Activated CD8-positive, alpha-beta T cell treated with anti-CD3 and anti-CD28 coated beads for 36 hours (primary cell): ENCODE data around the gene ARHGEF6. TPM values are rescaled to one million over a fixed set of nuclear protein-coding genes. Genes with fewer than 3 reads are reported as not detected.
"Not testable (repeated sequence)": the region's sequence is repeated elsewhere in the genome, so short reads cannot be mapped to it uniquely, and the experiment has no call there.

Experiments used
- ATAC-seq: fragments of 200-7000 bp; cut with Tn5 transposase; one replicate; pipeline ENCODE4 v1.10.0; 2021; ENCODE audit warnings: mild to moderate bottlenecking, moderate library complexity
- CTCF ChIA-PET: fragments of 350-600 bp; sonication (Branson Sonifier 250); formaldehyde crosslinking; loops from one replicate; lab custom pipeline; 2021; ENCODE audit warnings: antibody characterized with exemption; lab: Charles Lee
- POLR2A ChIA-PET: fragments of 350-600 bp; sonication (Branson Sonifier 250); formaldehyde crosslinking; loops from one replicate; lab custom pipeline; 2021; ENCODE audit warnings: antibody characterized with exemption; lab: Charles Lee
- DNase-seq: peaks from one replicate; pipeline ENCODE4 v3.0.0-alpha.2; 2020
- H3K27ac Mint-ChIP-seq: one replicate; pipeline ENCODE4 v1.8.0; 2021; ENCODE audit warnings: mild to moderate bottlenecking, mixed read lengths
- H3K27me3 Mint-ChIP-seq: one replicate; pipeline ENCODE4 v1.8.0; 2021; ENCODE audit warnings: mixed read lengths
- H3K36me3 Mint-ChIP-seq: one replicate; pipeline ENCODE4 v1.8.0; 2021; ENCODE audit warnings: low read depth, mixed read lengths
- H3K4me1 Mint-ChIP-seq: one replicate; pipeline ENCODE4 v1.8.0; 2021; ENCODE audit warnings: low read depth, mixed read lengths
- H3K4me3 Mint-ChIP-seq: one replicate; pipeline ENCODE4 v1.8.0; 2021; ENCODE audit warnings: mild to moderate bottlenecking, moderate library complexity, mixed read lengths
- H3K9me3 Mint-ChIP-seq: one replicate; pipeline ENCODE4 v1.8.0; 2021; ENCODE audit warnings: mixed read lengths
- CTCF ChIP-seq: fragments of 200-600 bp; IDR thresholded peaks from one replicate; pipeline ENCODE4 v1.8.0; 2022; ENCODE audit warnings: antibody characterized with exemption, mild to moderate bottlenecking
- intact Hi-C: fragments of 100-400 bp; cut with micrococcal nuclease; formaldehyde crosslinking; loops from one replicate; pipeline ENCODE4 v1.10.0; 2022
- total RNA-seq, 2 experiments: library from RNA; stranded (reverse); gene quantifications; one replicate each; pipeline ENCODE4 v1.2.3, GENCODE V29; 2021

ARHGEF6 gene
- total RNA-seq, 2 experiments from 2014 or later: 45.7 to 45.8 TPM

DNA sequence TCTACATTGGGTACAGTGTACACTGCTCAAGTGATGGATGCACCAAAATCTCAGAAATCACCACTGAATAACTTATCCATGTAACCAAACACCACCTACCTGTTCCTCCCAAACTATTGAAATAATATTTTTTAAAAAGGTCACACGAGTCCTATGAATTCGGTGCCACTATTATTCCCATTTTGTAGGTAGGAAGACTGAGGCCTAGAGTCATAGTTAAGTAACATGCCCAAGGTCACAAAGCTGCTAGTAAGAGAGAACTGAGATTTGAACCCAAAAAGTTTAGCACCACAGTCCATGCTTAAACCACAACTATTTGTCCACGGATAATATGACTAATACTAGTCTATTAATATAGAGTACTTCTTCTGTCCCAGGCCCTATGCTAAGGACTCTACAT, 2.7 kb downstream of the ARHGEF6 start:
- Mint-ChIP-seq H3K27ac (peak overlapping the region; percentile 99), H3K36me3 (peaks cover 34% of the 10 kb centered on the region), H3K27me3 (no peaks in the 10 kb centered on the region), H3K9me3 (no peaks in the 10 kb centered on the region), H3K4me1 (peaks cover 55% of the 10 kb centered on the region), H3K4me3 (peak overlapping the region; percentile 77)
- ChIA-PET POLR2A (interaction anchor here (1.2 to 3.3 kb wide), 3 partner anchors 10 to 102 kb away, joined by 3 to 29 read pairs (median 9); partner anchors contain the start of gene RBMX), CTCF (no interaction called here)
- no peak for DNase-seq
- no peak for ATAC-seq
- TF ChIP-seq CTCF: no peak
- intact Hi-C loops: loop anchor here (2.0 to 10.0 kb wide), 2 partner anchors 15 to 87 kb away; no protein-coding TSS in a partner anchor

DNA sequence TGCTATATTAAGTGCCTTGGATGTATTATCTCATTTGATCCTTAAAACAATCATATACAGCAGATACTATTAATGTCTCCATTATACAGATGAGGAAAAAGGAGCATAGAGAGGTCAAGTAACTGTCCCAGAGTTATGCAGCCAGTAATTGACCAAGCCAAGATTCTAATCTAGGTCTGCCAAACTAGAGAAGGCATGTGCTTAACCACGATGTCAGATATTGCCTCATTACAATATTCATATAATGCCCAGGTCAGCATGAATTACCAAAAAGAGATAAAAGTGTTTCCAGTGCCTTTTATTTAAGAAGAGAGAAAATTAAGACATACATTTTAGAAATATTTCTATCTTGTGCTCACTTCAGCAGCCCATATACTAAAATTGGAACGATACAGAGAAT, 7.1 kb downstream of the ARHGEF6 start:
- Mint-ChIP-seq H3K36me3 (peaks cover 40% of the 10 kb centered on the region), H3K27me3 (no peaks in the 10 kb centered on the region), H3K4me1 (peaks cover 63% of the 10 kb centered on the region), H3K4me3 (no peak overlapping the region), H3K27ac (no peak overlapping the region), H3K9me3 (peaks cover 2% of the 10 kb centered on the region)
- ATAC-seq: no peak
- no peak for DNase-seq
- intact Hi-C loops: loop anchor here (10.0 kb wide), 1 partner anchor 91 kb away; no protein-coding TSS in a partner anchor
- CTCF ChIA-PET: no interaction called here
- TF ChIP-seq CTCF: no peak
- POLR2A ChIA-PET: no interaction called here

DNA sequence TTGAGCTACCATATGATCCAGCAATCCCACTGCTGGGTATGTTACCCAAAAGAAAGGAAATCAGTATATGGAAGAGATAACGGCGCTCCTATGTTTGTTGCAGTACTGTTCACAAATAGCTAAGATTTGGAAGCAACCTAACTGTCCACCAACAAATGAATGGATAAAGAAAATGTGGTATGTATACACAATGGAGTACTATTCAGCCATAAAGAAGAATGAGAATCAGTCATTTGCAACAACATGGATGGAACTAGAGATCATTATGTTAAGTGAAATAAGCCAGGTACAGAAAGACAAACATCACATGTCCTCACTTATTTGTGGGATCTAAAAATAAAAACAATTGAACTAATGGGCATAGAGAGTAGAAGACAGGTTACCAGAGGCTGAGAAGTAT, 8.9 kb downstream of the ARHGEF6 start:
- POLR2A ChIA-PET: interaction anchor here (1.1 kb wide), 1 partner anchor 8 kb away, joined by 3 read pairs; no protein-coding TSS in a partner anchor
- DNase-seq, ATAC-seq, CTCF ChIA-PET, H3K27me3 Mint-ChIP-seq, H3K4me3 Mint-ChIP-seq, H3K27ac Mint-ChIP-seq, H3K9me3 Mint-ChIP-seq: not testable (repeated sequence)
- Mint-ChIP-seq H3K4me1 (peaks cover 58% of the 10 kb centered on the region), H3K36me3 (peaks cover 27% of the 10 kb centered on the region)
- intact Hi-C loops: loop anchor here (10.0 kb wide), 1 partner anchor 93 kb away; no protein-coding TSS in a partner anchor

DNA sequence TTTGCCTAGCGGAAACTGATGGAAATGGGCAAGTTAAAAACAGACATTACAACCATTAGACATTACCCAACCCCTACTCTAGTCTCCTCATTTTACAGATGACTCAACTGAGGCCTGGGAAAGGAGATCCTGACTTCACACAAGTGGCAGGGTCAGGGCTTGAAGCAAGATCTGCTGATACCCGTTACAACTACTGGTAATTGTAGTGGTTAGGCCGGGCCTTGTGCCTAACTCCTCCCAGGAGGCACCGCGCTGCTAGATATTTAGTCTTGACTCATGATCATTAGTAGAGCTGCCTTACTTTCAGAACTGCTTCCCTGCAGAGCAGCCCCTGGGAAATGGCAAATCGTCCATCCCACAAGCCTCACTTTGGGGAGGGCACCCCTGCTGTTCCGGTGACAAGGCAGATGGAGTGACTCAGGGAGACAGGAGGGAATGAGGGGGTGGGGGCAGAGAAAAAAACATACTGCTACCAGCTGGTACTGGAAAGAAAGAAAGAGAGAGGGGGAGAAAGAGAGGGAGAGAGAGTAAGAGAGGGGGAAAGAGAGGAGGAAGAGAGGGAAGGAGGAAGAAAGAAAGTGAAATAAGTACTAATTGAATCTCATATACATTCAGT, 12.2 kb downstream of the ARHGEF6 start:
- peaks cover 22% of the 10 kb centered on the region for H3K36me3 Mint-ChIP-seq
- peak overlapping the region; percentile 74 for H3K4me3 Mint-ChIP-seq
- ChIA-PET POLR2A (interaction anchor here (0.6 to 4.5 kb wide), 11 partner anchors 10 to 152 kb away, joined by 3 to 29 read pairs (median 4); no protein-coding TSS in a partner anchor), CTCF (interaction anchor here (1.4 to 2.5 kb wide), 3 partner anchors 16 to 61 kb away, joined by 3 to 8 read pairs (median 4); no protein-coding TSS in a partner anchor)
- no peak for TF ChIP-seq CTCF
- no peaks in the 10 kb centered on the region for H3K27me3 Mint-ChIP-seq
- peaks cover 60% of the 10 kb centered on the region for H3K4me1 Mint-ChIP-seq
- peak; percentile 76 for DNase-seq
- H3K9me3 Mint-ChIP-seq: peaks cover 2% of the 10 kb centered on the region
- peak; percentile 82 for ATAC-seq
- H3K27ac Mint-ChIP-seq: peak overlapping the region; percentile 91
- intact Hi-C loops: loop anchor here (10.0 kb wide), 1 partner anchor 54 kb away; no protein-coding TSS in a partner anchor

GRCh38 chrX:136767104-136767941, 13.4 kb downstream of the ARHGEF6 start:
- ChIA-PET POLR2A (interaction anchor here (1.3 to 4.5 kb wide), 6 partner anchors 12 to 112 kb away, joined by 4 to 29 read pairs (median 7); no protein-coding TSS in a partner anchor), CTCF (interaction anchor here (1.1 to 2.5 kb wide), 7 partner anchors 11 to 59 kb away, joined by 3 to 8 read pairs (median 4); no protein-coding TSS in a partner anchor)
- no peaks in the 10 kb centered on the region for H3K27me3 Mint-ChIP-seq
- H3K36me3 Mint-ChIP-seq: peaks cover 20% of the 10 kb centered on the region
- peak; percentile 43 for ATAC-seq
- peaks cover 2% of the 10 kb centered on the region for H3K9me3 Mint-ChIP-seq
- intact Hi-C loops: loop anchor here (10.0 kb wide), 1 partner anchor 53 kb away; no protein-coding TSS in a partner anchor
- DNase-seq: peak; percentile 59
- peaks cover 64% of the 10 kb centered on the region for H3K4me1 Mint-ChIP-seq
- peak overlapping the region; percentile 74 for H3K4me3 Mint-ChIP-seq
- H3K27ac Mint-ChIP-seq: peak overlapping the region; percentile 91
- TF ChIP-seq CTCF: no peak
